Ectodermal cell (in vitro differentiated cells): ENCODE results near the gene PRDM8.

Source experiments
- H3K27ac ChIP-seq: 2 replicates; pipeline ENCODE4 v1.7.0; 2013; ENCODE audit warnings: mild to moderate bottlenecking, low read depth, low read length; ENCODE audit not compliant: insufficient read depth, poor library complexity, severe bottlenecking
- H3K27me3 ChIP-seq: 2 replicates; pipeline ENCODE4 v1.7.0; 2013; ENCODE audit warnings: mild to moderate bottlenecking, low read length; ENCODE audit not compliant: insufficient read depth, control insufficient read depth, poor library complexity, severe bottlenecking
- H3K36me3 ChIP-seq: one replicate; pipeline ENCODE4 v1.7.0; 2013; ENCODE audit warnings: low read length; ENCODE audit not compliant: control insufficient read depth, insufficient read depth
- H3K4me1 ChIP-seq: one replicate; pipeline ENCODE4 v1.7.0; 2013; ENCODE audit warnings: low read length; ENCODE audit not compliant: control insufficient read depth, insufficient read depth
- H3K4me3 ChIP-seq: 2 replicates; pipeline ENCODE4 v1.7.0; 2013; ENCODE audit warnings: low read depth, low read length, control low read depth; ENCODE audit not compliant: insufficient read depth
- H3K9me3 ChIP-seq: 2 replicates; pipeline ENCODE4 v1.7.0; 2013; ENCODE audit warnings: mild to moderate bottlenecking, low read length, moderate library complexity; ENCODE audit not compliant: control insufficient read depth
- WGBS, 2 experiments: methylation state at CpG; one replicate each; pipeline ENCODE4 v1.1.7; 2013; ENCODE audit warnings: missing lambda C conversion rate in 2 of 2; 5-methylcytosine and 5-hydroxymethylcytosine counted together

Gene PRDM8

DNA sequence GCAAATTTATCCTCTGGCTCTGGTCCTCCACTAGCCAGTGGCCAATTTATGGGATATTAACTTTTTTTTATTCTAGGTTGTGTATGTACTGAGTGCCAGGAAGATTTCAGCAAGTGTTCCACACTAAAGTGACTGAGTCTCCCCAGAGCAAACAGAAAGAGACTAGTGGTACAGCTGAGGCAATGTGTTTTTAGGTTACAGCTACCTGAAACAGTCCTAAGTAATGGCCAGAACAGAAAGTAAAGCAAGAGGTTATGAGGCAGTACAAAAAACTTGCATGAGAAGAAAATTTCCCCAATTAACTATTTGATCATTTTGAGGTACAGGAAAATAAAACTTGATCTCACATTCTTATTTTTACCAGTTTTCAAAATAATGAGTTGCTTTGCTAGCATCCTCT, 31.2 kb downstream of the PRDM8 start:
- Histone ChIP-seq H3K27ac (no peak overlapping the region), H3K9me3 (no peaks in the 10 kb centered on the region), H3K27me3 (peaks cover 13% of the 10 kb centered on the region), H3K4me3 (no peak overlapping the region), H3K4me1 (no peaks in the 10 kb centered on the region), H3K36me3 (no peaks in the 10 kb centered on the region)

DNA sequence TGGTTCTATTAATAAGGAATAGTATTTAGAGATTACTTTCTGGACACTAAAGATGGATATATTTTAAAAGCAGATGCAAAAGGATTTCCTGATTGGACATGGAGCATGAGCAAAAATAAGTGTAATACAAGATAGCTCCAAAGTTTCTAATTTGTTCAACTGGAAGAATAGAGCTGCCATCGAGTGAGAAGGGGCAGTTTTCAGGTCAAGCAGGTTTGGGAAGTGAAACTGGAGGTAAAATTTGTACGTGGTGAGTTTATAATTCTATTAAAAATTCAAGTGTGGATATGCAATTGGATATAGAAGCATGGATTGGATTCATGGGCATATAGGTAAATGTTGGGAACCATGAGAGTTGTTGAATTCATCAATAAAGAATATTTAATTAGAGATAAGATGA, 31.8 kb downstream of the PRDM8 start:
- Histone ChIP-seq H3K36me3 (no peaks in the 10 kb centered on the region), H3K4me1 (no peaks in the 10 kb centered on the region), H3K27me3 (peaks cover 13% of the 10 kb centered on the region), H3K27ac (no peak overlapping the region), H3K4me3 (no peak overlapping the region), H3K9me3 (no peaks in the 10 kb centered on the region)
- WGBS, 2 experiments: 78 to 79% methylated on average over 2 of the region's 2 CpGs

DNA sequence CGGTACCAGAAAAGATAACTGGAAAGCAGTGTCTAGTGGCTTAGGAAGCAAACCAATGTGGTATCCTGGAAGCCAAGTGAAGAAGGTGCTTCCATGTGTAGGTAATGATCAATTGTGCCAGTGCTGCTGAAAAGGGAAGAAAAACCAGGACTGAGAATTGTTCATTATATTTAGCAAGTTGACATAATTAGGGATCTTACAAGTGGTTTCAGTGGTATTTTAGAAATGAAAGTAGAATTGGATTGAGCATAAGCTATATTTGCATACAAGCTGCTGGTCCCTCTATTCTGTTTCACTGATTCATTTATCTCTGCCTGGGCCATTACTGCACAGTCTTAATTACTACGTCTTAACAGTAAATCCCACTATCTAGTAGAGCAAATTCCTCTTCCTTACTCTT, 32.3 kb downstream of the PRDM8 start:
- Histone ChIP-seq H3K4me1 (no peaks in the 10 kb centered on the region), H3K9me3 (no peaks in the 10 kb centered on the region), H3K4me3 (no peak overlapping the region), H3K27me3 (peaks cover 13% of the 10 kb centered on the region), H3K36me3 (no peaks in the 10 kb centered on the region), H3K27ac (no peak overlapping the region)
- 87 to 93% methylated on average over 2 of the region's 2 CpGs for WGBS, 2 experiments

DNA sequence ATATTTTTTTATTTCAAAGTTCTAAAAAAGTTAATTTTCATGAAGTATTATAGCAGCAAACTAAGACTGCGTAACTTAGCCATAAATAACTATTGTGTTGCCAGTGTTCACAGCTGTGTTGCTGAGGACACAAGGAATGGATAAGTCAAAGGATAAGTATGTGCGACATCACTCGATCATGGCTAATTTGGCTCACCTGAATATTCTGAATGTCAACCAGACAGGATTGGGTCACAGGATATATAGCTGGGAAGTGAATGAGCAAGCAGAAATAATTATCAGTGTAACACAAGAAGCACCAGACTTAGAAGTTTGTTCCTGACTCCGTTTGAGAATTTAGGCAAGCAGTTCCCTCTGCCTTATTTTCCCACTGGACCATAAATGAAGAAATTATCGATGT, 33.9 kb downstream of the PRDM8 start:
- no peak overlapping the region for H3K4me3 ChIP-seq
- H3K27ac ChIP-seq: no peak overlapping the region
- H3K27me3 ChIP-seq: peaks cover 13% of the 10 kb centered on the region
- H3K4me1 ChIP-seq: no peaks in the 10 kb centered on the region
- 94 to 95% methylated on average over 4 to 5 of the region's 5 CpGs for WGBS, 2 experiments
- H3K9me3 ChIP-seq: no peaks in the 10 kb centered on the region
- no peaks in the 10 kb centered on the region for H3K36me3 ChIP-seq

DNA sequence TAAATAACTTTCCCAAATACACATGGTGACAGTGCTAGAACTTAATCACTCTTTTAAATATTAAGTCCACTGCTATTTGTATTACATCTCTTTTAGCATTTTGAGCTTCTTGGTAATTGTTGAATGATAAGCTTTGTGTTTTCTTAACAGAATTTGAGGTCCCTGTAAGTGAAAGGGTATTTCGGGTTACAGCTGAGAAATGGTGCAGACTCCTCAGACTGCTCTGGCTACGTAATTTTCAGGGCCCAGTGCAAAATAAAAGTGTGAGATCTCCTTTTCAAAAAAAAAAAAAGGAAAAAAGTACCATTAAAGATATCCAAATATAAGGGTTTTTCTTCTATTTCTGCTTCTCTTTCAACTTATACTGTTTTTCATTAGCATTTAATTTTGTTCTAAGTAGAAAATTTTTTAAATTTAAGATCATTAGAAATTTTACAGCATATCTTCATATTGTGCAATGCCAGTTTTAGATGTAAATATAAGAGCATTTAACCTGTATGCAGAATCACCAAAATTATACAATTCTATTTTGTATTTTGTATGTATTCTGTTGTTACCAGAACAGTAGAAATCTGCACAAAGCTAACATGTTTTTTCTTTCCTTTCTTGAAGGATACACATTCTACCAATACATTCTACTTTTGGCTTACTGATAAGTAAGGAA, 35.5 kb downstream of the PRDM8 start:
- peaks cover 13% of the 10 kb centered on the region for H3K27me3 ChIP-seq
- no peak overlapping the region for H3K4me3 ChIP-seq
- H3K27ac ChIP-seq: no peak overlapping the region
- H3K4me1 ChIP-seq: no peaks in the 10 kb centered on the region
- H3K36me3 ChIP-seq: no peaks in the 10 kb centered on the region
- WGBS, 2 experiments: 82 to 95% methylated on average over 1 to 2 of the region's 2 CpGs
- no peaks in the 10 kb centered on the region for H3K9me3 ChIP-seq

DNA sequence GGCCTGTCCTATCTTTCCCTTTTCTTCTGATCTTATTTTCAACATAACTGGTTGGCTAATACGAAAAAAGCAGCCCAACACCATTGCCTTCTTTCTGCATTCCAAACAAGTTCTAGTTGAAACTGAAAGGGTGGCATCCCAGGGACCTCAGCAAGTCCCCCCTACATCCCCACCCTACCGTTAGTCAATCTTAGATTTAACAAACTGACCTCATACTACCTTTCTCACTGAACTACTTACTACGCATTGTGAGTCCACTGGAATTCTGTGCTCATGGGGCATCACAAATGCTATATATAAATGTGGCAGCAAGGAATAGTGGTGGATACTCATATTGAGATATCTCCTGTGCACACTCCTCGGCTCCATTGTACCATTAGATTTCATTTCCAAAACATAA, 36.1 kb downstream of the PRDM8 start:
- Histone ChIP-seq H3K27me3 (peaks cover 10% of the 10 kb centered on the region), H3K9me3 (no peaks in the 10 kb centered on the region)

DNA sequence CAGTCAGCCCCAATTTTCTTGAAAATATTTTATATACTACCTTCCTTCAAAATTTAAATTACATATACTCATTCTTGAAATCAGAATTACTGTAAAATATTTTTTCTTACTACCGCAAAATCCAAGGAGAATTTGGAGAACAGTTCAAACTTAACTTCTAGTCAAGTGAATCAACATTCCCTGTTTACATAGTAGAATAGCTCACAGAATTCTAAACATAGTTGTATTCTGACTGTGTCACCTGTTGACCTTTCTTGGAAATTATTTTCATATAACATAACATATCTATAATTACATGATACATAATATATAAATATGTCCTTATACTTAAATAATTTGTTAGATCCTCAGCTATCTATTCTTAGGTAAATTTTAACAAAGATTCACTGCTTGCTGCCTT, 38.1 kb downstream of the PRDM8 start:
- no peak overlapping the region for H3K4me3 ChIP-seq
- no peaks in the 10 kb centered on the region for H3K9me3 ChIP-seq
- WGBS, 2 experiments: 100% methylated on average over 1 of the region's 1 CpG
- no peaks in the 10 kb centered on the region for H3K36me3 ChIP-seq
- no peak overlapping the region for H3K27ac ChIP-seq
- no peaks in the 10 kb centered on the region for H3K4me1 ChIP-seq
- peaks cover 4% of the 10 kb centered on the region for H3K27me3 ChIP-seq

More for the DNA sequence above, 36.1 kb downstream of the PRDM8 start:
- H3K4me1 ChIP-seq: no peaks in the 10 kb centered on the region
- H3K36me3 ChIP-seq: no peaks in the 10 kb centered on the region
- no peak overlapping the region for H3K4me3 ChIP-seq
- no peak overlapping the region for H3K27ac ChIP-seq
- 84 to 90% methylated on average over 3 to 4 of the region's 4 CpGs for WGBS, 2 experiments

DNA sequence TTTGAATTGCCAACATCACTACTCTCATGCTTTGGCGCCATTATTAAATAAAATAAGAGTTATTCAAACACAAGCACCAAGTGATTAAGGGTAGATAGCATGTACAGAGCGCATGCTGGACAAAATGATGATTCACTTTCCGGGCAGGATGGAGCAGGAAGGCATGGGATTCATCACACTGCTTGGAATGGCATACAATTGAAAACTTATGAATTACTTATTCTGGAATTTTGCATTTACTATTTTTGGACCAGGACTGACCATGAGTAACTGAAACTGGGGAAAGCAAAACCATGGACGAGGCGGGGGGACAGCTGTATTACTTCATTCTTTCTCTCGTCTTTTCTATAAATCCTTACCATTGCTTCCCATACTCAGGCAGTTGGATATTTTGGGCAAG, 40.7 kb downstream of the PRDM8 start:
- Histone ChIP-seq H3K4me1 (no peaks in the 10 kb centered on the region), H3K27ac (no peak overlapping the region), H3K27me3 (peaks cover 4% of the 10 kb centered on the region), H3K9me3 (no peaks in the 10 kb centered on the region), H3K4me3 (no peak overlapping the region), H3K36me3 (no peaks in the 10 kb centered on the region)
- 84 to 97% methylated on average over 6 of the region's 6 CpGs for WGBS, 2 experiments

DNA sequence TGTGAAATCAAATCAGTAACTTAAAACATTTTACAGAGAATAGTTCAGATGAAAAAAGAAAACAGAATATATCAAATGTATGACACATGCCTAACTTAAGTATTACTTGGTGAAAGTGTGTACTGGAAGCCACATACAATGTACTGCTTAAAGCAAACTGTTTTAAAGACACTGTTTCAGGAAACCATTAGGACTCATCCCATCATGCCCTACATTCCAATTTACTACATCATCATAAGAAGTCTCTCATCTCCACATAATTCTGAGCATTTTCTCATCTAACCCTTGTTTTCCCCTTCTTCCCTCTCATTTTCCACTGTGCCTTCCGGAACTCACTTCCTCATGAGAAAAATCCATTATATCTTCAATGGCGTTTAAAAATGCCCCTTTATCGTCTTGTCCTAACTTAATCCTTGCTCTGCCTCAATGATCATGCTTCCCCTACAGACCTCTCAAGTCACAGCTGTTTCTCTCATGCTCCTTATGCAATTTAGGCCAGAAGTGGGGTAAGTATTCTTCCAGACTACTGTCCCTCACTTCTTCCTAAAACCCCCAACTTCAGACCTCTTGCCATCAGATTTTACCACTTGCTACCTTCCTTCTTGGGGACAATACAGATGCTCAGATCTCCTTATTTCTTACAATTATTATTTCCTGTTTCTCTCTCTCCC, 42.3 kb downstream of the PRDM8 start:
- Histone ChIP-seq H3K4me1 (no peaks in the 10 kb centered on the region), H3K4me3 (no peak overlapping the region), H3K27me3 (no peaks in the 10 kb centered on the region), H3K36me3 (no peaks in the 10 kb centered on the region), H3K9me3 (no peaks in the 10 kb centered on the region), H3K27ac (no peak overlapping the region)
- WGBS, 2 experiments: 89 to 95% methylated on average over 3 of the region's 3 CpGs

DNA sequence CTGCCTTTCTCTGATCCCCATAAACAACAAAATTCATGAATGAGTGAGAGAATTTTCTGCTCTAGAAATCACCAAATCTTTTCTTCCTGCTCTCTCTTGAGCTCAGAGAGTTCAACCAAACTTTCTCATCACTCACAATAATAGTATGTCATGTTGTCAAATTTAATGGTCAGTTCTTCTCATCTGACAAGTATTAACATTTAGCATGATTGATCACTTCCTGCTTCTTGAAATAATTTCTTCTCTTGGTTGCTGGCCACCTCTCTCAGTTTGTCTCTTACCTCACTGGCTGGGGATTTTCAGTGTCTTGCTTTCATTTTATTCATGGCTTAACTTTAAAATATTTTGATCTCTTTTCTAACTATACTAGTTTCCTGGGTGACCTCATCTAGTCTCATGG, 43.7 kb downstream of the PRDM8 start:
- no peaks in the 10 kb centered on the region for H3K27me3 ChIP-seq
- no peaks in the 10 kb centered on the region for H3K4me1 ChIP-seq
- H3K9me3 ChIP-seq: no peaks in the 10 kb centered on the region
- H3K27ac ChIP-seq: no peak overlapping the region
- H3K36me3 ChIP-seq: no peaks in the 10 kb centered on the region
- no peak overlapping the region for H3K4me3 ChIP-seq
